GM21717 (cell line): ENCODE measurements around the gene LRSAM1.

Experiments
- ATAC-seq: cut with Tn5 transposase; IDR thresholded peaks from one replicate; pipeline ENCODE4 v1.9.1; 2021; ENCODE audit warnings: mild to moderate bottlenecking, moderate library complexity; ENCODE audit not compliant: unreplicated experiment

LRSAM1 gene

GRCh38 chr9:127509955-127510299 is 58.6 kb downstream of the LRSAM1 start:
- ATAC-seq, result no peak

GRCh38 chr9:127514468-127514867 is 63.2 kb downstream of the LRSAM1 start:
- no peak for ATAC-seq

- ATAC-seq, result no peak
Measured at GRCh38 chr9:127516835-127517607, 65.7 kb downstream of the LRSAM1 start.

- ATAC-seq, result no peak
Measured at GRCh38 chr9:127517620-127518019, 66.3 kb downstream of the LRSAM1 start.

- no peak for ATAC-seq
Measured at GRCh38 chr9:127518091-127518856, 67.0 kb downstream of the LRSAM1 start.

GRCh38 chr9:127519301-127520166 is 68.2 kb downstream of the LRSAM1 start:
- ATAC-seq, result no peak

GRCh38 chr9:127520941-127521918 is 69.9 kb downstream of the LRSAM1 start:
- ATAC-seq, result no peak

GRCh38 chr9:127521919-127522304 is 70.6 kb downstream of the LRSAM1 start:
- no peak for ATAC-seq

- ATAC-seq, result no peak
Measured at GRCh38 chr9:127522727-127523126, 71.4 kb downstream of the LRSAM1 start.

GRCh38 chr9:127523312-127523851 is 72.1 kb downstream of the LRSAM1 start:
- no peak for ATAC-seq

GRCh38 chr9:127524373-127524772 is 73.1 kb downstream of the LRSAM1 start:
- ATAC-seq, result no peak

- ATAC-seq, result no peak
Measured at GRCh38 chr9:127525401-127526188, 74.3 kb downstream of the LRSAM1 start.

- no peak for ATAC-seq
Measured at GRCh38 chr9:127526655-127527559, 75.6 kb downstream of the LRSAM1 start.

GRCh38 chr9:127527560-127528268 is 76.4 kb downstream of the LRSAM1 start:
- ATAC-seq, result no peak

- no peak for ATAC-seq
Measured at GRCh38 chr9:127528422-127529251, 77.3 kb downstream of the LRSAM1 start.

- no peak for ATAC-seq
Measured at GRCh38 chr9:127529671-127530070, 78.4 kb downstream of the LRSAM1 start.
